Gastrocnemius medialis (tissue), 4 donors: Measurements from ENCODE around the gene CIAO3.

ENCODE experiments used
- POLR2A ChIP-seq, 2 donors: fragments of 450-650 bp; IDR thresholded peaks; one replicate each; pipeline ENCODE4 v1.6.1; 2017; ENCODE audit warnings: antibody characterized with exemption in 2 of 2, mild to moderate bottlenecking in 2 of 2, moderate library complexity in 2 of 2
- TF ChIP-seq, protein P1 (sequence below), 5 experiments: fragments of 450-650 bp in 3 of 5; fragments of 200-600 bp in 2 of 5; sonication (generic) in 2 of 5; IDR thresholded peaks in 4 of 5; conservative IDR thresholded peaks in 1 of 5; 1 replicate in 4 of 5; 2 replicates in 1 of 5; pipeline ENCODE4 v1.5.1; 2016 to 2019; ENCODE audit warnings: antibody characterized with exemption in 5 of 5, mild to moderate bottlenecking in 3 of 5, moderate library complexity in 3 of 5

DNA sequence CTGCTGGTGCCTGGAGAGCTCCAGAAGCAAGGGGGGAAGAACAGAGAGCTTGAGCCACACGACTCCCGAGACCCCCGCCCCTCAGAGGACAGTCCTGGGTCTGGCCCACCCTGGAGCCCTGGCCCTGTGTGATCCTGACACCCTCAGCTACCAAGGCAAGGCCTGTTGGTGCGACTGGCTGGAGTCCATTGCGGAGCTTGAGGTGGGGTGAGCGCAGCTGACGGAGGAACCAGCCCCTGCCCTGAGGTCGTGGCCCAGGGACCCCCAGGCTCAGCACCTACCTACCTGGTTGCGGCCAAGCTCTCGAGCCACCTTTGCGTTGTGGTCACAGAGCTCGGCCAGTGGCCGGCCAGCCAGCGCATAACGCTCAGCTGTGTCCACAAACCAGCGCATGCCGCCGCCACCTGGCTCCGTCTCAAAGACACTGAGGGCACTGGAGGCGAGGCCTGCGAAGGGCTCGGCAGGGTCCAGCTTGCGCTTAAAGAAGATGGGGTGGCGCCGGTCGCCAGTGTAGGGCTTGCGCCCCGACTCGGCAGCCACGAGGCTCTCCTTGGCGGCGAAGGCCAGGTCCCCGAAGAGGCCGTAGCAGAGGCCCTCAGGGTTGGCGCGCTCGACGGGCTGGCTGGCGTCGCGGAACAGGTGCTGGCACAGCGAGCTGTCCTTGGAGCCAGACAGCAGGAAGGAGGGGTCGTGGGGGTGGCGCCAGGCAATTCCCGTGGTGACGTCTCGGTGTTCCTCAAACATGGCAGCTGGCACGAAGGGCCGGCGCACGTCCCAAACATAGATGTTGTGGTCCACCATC, 54.1 kb downstream of the CIAO3 start:
- TF ChIP-seq, protein P1, sequence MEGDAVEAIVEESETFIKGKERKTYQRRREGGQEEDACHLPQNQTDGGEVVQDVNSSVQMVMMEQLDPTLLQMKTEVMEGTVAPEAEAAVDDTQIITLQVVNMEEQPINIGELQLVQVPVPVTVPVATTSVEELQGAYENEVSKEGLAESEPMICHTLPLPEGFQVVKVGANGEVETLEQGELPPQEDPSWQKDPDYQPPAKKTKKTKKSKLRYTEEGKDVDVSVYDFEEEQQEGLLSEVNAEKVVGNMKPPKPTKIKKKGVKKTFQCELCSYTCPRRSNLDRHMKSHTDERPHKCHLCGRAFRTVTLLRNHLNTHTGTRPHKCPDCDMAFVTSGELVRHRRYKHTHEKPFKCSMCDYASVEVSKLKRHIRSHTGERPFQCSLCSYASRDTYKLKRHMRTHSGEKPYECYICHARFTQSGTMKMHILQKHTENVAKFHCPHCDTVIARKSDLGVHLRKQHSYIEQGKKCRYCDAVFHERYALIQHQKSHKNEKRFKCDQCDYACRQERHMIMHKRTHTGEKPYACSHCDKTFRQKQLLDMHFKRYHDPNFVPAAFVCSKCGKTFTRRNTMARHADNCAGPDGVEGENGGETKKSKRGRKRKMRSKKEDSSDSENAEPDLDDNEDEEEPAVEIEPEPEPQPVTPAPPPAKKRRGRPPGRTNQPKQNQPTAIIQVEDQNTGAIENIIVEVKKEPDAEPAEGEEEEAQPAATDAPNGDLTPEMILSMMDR (IDR thresholded peaks at IDR 0.05 in 4 of 5, conservative IDR thresholded peaks at IDR 0.05 in 1 of 5), result no peak
- TF ChIP-seq POLR2A (IDR thresholded peaks at IDR 0.05), result no peak
